HG02870 (cell line): ENCODE results near the gene TBC1D19.
A peak's percentile ranks its signal among the peaks of the same experiment; 100 is the strongest.

ENCODE experiments used
- ATAC-seq: cut with Tn5 transposase; IDR thresholded peaks from one replicate; pipeline ENCODE4 v1.9.1; 2021; ENCODE audit warnings: mild to moderate bottlenecking, moderate library complexity; ENCODE audit not compliant: unreplicated experiment

Gene TBC1D19

GRCh38 chr4:26779224-26779623 lies 195.3 kb downstream of the TBC1D19 start:
- ATAC-seq = no peak

GRCh38 chr4:26779674-26780073 lies 195.8 kb downstream of the TBC1D19 start:
- no peak for ATAC-seq

- peak; percentile 80 for ATAC-seq
Observed at GRCh38 chr4:26780539-26780938, 196.7 kb downstream of the TBC1D19 start.

GRCh38 chr4:26782168-26782829 lies 198.4 kb downstream of the TBC1D19 start:
- no peak for ATAC-seq

GRCh38 chr4:26782830-26783202 lies 198.9 kb downstream of the TBC1D19 start:
- ATAC-seq = no peak

- ATAC-seq = no peak
Observed at GRCh38 chr4:26784207-26784865, 200.5 kb downstream of the TBC1D19 start.

GRCh38 chr4:26785312-26785711 lies 201.4 kb downstream of the TBC1D19 start:
- no peak for ATAC-seq

- ATAC-seq = no peak
Observed at GRCh38 chr4:26785810-26786209, 201.9 kb downstream of the TBC1D19 start.

- ATAC-seq = peak; percentile 48
Observed at GRCh38 chr4:26786916-26787315, 203.0 kb downstream of the TBC1D19 start.

GRCh38 chr4:26787461-26788340 lies 203.8 kb downstream of the TBC1D19 start:
- ATAC-seq = no peak

- no peak for ATAC-seq
Observed at GRCh38 chr4:26788341-26788733, 204.5 kb downstream of the TBC1D19 start.

GRCh38 chr4:26789208-26789607 lies 205.3 kb downstream of the TBC1D19 start:
- no peak for ATAC-seq

- ATAC-seq = no peak
Observed at GRCh38 chr4:26791346-26791745, 207.5 kb downstream of the TBC1D19 start.

- no peak for ATAC-seq
Observed at GRCh38 chr4:26792639-26793038, 208.8 kb downstream of the TBC1D19 start.

- no peak for ATAC-seq
Observed at GRCh38 chr4:26793735-26794134, 209.9 kb downstream of the TBC1D19 start.

GRCh38 chr4:26796081-26796480 lies 212.2 kb downstream of the TBC1D19 start:
- no peak for ATAC-seq

GRCh38 chr4:26802790-26803189 lies 218.9 kb downstream of the TBC1D19 start:
- no peak for ATAC-seq

- no peak for ATAC-seq
Observed at GRCh38 chr4:26803211-26803861, 219.5 kb downstream of the TBC1D19 start.

- ATAC-seq = no peak
Observed at GRCh38 chr4:26804451-26804850, 220.6 kb downstream of the TBC1D19 start.

- no peak for ATAC-seq
Observed at GRCh38 chr4:26804925-26805324, 221.0 kb downstream of the TBC1D19 start.
